Measurements from ENCODE around the gene ATXN8OS.

GRCh38 chr13:70170689-70171088 lies 63.1 kb downstream of the ATXN8OS start:
- TF ChIP-seq CTCF (IDR thresholded peaks at IDR 0.05) (no peak), ZFX (IDR thresholded peaks at IDR 0.05; ENCODE audit: borderline replicate concordance) (no peak)
